Fibroblast of skin of back (primary cell): ENCODE results near the gene JPH3.
"Not testable (repeated sequence)": the region's sequence is repeated elsewhere in the genome, so short reads cannot be mapped to it uniquely, and the experiment has no call there.

ENCODE experiments used
- DNase-seq: peaks from one replicate; pipeline ENCODE4 v3.0.0-alpha.2; 2013

The JPH3 gene

DNA sequence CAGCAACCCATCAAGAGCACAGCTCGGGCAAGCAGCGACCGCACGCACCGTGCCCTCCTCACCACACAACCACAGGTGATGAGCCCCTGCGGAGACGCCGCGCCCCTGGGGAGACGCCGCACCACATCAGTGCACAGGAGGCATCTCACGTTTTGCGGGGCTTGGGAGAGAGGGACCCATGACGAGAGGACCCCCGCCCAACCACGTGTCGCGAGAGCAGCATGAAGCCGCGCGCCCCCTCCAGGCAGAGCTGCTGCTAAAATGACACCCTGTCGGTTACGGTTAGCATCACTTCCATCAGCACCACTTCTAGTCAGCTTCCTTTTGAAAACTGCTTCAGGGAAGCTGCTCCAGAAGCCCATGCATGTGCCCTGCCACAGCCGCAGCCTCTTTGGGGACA, 118.1 kb downstream of the JPH3 start:
- no peak for DNase-seq

DNA sequence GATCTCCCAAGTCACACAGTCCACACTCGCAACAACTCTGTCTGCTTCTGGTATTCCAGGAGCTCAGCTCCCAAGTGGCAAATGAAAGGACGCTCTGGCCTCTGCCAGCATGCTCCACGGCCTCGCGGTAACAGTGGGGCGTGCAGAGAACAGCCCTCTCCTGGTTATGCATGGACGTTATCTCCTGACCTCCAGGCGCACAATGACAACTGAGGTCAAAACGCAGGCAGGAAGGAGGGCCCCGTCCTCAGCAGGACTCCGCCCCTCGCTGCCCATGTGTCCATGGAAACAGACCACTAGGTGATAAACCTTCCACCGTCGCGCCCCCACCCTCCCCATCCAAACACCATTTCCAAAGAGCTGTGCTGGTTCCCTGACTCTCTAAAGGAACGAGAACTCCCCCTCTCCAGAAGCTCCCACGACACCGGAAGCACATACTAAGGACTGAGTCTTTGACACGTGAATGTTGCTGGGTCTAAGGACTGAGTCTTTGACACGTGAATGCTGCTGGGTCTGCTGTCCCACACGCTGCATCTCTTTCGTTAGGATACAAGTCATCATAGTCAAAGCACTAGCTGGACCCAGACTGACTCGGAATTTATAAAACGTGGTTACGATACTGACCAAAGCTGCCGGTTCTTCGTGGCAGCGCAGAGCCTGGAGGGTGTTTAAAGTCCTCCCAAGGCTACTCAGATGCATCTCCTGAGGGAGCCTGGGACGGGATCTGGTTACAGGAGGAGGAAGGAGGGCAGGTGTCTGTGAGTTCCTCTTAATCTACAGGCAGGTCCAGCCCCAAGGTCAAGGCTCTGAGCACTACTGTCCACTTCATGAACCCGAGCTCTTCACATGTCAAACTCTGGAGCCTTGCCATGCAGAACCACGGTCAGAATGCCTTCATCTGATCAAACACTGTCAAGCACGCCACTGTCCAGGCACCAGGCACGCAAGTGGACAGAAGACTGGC, 119.6 kb downstream of the JPH3 start:
- no peak for DNase-seq

DNA sequence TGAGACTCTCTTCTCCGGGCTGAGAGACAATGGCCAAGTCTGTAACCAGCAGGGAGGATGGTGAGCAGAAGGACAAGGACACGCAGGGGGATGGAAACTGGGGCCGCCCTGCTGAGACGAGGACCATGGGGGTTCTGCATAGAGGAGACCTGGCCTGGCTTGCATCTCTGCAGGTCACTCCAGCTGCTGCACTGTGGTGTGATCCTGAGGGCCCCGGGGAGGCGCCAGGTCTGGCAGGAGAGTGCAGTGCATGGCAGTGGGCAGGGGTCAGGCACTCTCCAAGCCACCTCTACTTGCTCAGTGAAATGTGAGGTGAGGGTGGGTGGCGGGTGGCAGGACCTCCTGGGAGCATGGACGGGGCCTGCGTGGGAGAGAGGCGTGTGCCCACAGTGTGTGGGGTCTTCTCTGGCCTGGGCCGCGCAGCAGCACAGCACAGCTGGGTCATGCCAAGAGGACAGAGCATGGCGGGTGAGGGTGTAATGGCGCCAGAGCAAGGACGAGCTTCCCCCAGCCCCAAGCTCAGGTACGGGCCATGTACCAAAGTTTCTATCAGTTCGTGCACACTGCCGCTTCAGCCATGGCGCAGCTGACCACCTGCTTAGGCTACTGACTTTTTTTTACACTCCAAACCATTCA, 120.4 kb downstream of the JPH3 start:
- DNase-seq, result no peak

DNA sequence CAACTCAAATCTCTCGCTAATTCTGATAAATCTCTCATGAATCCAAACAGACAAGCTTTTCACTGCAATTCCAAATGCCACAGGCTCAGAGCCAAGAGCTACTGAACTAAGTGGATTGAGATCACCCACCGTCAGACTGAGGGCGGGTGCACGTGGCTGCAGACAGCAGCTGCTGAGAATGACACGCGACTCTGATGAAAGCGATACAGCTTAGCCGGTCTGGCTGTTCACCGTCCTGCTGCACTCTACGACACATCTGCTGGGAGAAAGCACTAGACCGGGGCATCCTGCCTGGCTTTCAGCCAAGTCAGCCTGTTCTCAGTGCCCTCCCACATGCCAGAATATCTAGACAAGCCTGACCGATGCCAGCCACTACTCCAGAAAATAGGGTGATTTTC, 120.9 kb downstream of the JPH3 start:
- peak; percentile 58 for DNase-seq

DNA sequence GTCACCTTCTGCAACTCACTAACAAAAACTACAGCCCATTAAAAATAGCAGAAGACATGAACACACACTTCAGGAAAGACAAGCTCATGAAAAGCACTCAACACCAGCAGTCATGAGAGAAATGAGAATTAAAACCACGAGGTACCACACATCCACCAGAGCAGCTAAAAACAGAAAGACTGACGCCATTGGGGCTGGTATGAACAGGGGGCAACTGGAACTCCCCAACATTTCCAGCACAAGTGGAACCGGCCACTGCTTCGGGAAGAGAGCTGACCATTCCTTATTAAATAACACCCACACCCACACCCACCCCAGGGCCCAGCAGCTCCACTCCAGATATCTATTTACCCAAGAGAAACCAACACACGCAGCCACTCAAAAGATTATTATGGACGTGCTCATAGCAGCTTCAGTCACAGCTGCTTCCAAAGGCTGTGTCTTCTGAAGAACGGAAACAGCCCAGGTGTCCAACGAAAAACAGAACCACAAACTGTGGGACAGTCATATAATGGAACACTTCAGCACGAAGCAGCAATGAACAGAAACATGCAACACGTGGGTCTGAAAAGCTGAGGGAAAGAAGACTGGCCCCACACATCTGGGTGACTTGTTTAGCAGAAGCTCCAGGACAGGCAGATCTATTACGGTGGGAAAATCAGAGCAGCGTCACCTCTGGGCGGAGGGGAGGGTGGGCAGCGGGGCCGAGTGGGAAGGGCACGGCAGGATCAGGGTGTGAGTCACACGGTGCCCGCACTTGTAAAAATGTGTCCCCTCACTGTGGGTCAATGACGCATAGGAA, 122.4 kb downstream of the JPH3 start:
- DNase-seq, result no peak

DNA sequence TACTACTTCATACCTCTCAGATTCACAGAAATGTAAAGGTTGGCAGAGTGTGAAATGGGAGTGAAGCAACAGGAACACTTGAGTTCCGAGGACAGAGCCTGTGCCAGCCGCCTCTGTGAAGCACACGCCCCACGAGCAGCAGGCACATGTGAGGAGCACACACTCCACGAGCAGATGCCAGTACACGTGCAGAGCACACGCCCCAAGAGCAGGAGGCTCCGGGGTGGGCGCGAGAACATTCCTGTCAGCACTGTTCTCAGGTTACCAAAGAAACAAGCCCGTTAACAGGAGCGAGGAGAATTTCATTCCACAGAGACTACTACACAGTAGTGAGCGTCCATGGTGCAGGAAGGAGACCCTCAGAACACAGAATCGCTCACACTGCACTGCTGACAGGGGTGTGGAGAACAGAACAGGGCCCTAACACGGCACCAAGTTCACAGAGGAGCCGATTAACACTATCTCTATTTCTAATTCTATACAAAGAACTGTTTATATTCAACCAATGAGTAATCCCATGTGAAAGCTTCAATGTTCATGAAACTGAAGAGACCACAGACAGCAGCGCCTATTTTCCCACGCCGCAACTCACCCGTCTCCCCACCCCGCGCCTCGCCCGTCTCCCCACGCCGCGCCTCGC, 123.4 kb downstream of the JPH3 start:
- DNase-seq, result peak; percentile 74

DNA sequence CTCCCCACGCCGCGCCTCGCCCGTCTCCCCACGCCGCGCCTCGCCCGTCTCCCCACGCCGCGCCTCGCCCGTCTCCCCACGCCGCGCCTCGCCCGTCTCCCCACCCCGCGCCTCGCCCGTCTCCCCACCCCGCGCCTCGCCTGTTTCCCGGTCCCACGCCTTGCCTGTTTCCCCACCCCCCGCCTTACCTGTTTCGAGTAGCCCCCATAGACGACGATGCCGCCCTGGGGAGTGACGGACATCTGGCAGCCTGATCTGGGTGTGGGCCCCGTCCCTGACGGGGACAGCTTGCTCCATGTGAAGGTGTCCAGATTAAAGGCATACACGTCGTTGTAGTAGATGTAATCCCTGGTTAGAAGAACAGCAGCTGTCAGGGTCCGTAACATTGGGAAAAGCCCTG, 124.3 kb downstream of the JPH3 start:
- not testable (repeated sequence) for DNase-seq

DNA sequence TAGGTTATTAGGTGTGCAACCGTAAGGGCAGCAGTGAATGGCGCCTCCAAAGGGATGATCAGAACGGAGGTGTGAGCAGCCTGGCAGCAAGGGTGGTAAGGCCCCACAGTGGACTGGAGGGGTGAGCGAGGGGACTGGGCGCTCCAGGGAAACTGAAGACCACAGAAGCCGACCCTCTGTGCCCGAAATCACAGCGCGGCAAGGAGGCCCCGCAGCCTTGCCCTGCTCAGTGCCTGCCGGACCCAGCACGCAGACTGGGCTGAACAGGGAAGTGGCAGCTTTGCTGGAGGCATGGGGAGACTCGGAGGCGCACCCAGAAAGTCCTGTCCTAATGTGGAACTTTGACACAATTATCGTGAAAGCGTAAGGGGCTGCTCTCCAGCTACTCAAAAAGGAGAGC, 125.0 kb downstream of the JPH3 start:
- no peak for DNase-seq

DNA sequence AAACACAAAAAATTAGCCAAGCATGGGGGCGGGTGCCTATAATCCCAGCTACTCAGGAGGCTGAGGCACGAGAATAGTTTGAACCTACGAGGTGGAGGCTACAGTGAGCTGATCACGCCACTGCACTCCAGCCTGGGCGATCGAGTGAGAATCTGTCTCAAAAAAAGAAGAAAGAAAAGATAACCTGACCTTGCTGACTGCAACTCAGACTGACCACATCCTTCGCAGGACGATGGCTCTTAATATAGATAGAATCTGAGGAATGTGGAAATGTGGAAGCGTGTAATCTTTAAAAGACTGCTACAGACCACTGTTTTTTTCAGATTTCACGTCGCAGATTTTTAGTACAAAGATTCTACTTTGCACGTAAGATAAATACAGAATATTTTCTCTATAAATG, 125.7 kb downstream of the JPH3 start:
- DNase-seq, result peak; percentile 16

DNA sequence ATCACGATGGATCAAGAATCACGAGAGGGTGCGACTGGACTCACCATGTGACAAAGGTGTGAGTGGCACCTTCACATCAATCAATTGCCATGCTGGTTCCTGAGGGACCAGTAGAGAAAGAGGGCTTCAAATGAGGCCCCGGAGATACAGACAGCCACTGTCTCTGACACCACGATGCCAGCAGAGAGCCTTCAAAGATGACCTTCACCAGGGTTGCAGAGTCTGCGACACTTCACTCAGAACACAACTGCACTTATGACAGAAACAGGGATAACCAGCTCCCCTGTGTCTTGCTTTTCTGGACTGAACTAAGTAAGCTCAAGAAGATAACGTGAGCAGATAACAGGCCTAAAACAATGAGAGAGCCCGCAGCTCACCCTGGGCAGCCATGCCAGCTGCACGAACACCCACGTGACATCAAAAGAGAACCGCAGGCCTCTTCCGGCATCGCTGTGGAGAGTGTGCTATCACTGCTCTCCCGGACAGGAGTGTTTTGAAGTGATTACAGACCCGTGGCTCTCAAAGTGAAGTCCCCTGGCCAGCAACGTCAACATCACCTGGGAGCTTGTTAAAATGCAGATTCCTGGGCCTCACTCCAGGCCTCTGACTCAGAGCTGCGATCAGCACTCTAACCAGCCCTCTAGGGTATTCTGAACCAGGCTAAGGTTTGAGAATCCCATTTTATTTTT, 127.1 kb downstream of the JPH3 start:
- no peak for DNase-seq

DNA sequence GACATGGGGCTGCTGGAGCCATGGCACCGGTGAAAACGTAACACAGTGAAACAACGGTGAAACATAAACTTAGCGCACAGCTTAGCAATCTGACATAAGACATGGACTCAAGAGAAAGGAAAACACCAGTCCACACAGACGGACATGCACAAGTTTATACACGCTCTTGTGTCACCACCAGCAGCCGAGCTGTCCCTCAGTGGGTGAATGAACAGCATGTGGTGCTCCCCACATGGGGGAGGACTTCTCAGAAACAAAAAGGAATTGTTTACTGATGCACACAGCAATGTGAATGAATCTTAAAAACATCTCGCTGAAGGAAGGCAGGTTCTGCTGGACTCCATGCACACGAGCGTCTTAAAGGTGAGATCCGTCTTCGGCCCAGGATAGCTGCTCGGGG, 129.3 kb downstream of the JPH3 start:
- no peak for DNase-seq

DNA sequence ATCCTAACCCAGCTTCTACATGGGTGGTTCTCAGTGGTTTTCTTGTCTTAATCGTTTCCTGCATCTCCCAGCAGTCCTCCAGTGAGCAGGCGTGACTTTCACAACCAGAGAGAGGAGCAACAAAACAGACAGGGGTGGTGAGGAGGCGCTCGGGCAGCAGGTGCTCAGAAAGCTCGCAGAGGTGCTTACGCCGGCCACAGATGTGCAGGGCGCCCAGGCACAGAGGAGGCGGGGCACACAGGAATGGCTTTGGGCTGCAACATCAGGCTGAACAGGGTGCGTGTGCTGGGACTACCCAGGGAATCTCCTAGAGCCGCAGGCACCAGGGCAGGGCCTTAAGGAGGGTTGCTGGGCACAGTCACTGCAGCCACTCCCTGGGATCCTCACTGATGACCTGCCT, 130.9 kb downstream of the JPH3 start:
- no peak for DNase-seq

DNA sequence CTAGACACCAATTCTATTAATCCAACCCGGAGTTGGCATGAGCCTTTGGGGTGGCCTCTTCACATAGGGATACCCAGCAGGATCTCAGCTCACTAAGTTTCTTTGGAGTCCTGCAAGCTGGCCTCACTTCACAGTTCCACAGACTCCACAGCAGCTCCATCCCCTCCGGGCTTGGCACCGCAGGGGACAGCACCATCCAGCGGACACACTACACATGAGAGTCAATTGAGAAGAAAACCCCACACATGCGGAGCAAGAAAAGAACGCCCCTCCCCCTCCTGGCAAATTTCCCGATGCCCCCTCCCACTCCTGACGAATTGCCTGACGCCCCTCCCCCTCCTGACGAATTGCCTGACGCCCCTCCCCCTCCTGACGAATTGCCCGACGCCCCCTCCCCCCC, 132.3 kb downstream of the JPH3 start:
- DNase-seq, result no peak

DNA sequence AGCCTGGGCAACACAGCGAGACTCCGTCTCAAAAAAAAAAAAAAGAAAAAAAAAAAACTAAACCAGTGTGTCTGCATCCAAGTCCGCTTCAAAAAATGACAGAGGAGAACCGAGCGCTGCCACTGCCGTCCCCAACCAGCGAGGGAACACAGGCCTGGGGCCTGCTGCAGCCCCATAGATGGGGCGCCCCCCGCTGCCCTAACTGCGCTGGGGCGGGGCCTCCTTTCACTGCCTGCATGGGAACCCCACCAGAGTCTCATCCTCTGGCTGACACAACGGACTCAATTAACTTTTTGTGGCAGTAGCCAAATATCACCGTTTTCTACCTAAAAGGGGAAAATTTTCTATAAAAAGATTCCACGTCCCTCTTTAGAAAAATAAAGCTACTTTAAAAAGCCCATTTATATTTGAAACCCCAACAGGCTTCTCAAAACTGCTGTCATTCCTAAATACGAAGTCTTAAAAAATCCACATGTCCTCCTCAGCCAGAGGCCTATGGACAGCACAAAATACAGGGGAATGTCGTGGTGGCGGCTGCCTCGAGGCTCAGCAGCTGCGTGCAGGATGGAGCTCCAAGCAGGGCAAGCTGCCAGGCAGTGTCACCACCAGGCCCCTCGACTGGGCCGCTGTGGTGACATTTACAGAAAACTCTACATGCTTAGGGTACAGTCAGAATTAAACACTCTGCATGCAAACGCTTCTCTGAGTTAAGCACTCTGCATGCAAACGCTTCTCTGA, 133.1 kb downstream of the JPH3 start:
- DNase-seq, result no peak

DNA sequence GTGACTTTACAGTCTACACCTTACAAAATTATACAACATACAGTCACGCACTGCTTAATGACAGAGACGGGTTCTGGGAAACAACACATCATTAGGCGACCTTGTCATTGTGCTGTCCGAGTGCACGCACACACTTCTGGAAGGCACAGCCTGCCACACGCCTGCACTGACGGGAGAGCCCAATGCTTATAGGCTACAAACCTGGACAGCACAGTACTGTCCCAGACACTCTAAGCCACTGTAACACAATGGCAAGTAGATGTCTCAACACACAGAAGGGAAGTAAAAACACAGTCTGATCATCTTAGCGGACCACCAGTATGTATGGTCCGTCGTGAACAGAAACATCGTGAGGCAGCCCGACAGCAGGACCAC, 133.7 kb downstream of the JPH3 start:
- DNase-seq, result no peak

DNA sequence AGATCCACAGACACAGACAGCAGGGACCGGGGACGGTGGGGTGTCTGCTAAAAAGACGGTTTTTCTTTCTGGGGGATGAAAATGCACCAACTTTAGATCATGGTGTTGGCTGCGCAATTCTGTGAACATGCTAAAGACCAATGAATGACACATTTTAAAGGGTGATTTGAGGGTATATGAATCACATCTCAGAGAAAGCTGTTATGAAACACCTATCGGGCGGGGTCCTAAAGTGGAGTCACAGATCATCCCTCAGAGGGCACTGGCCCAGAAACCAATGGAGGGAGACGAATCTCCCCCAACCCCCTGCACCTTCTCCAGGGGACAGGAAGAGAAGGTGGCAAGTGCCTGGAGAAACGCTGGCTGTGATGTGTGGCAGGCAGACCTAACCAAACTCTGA, 137.5 kb downstream of the JPH3 start:
- no peak for DNase-seq

DNA sequence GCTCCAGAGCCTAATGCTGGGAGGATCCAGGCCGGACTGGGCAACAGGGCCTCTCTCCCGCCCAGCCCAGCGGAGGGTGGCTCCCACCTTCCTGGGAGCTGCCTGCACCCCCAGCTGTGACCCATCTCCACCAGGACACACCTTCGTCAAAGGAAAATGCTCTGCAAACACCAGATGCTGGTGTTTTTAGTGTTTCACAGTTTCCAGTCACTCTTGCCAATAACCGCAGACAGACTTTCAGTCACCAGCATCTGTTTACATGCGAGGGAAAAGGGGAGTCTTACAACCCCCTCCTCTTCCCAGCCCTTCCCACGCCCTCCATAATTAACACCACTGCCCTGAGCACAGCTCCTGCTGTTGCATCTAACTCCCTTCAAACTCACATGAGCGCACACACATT, 138.1 kb downstream of the JPH3 start:
- peak; percentile 15 for DNase-seq

DNA sequence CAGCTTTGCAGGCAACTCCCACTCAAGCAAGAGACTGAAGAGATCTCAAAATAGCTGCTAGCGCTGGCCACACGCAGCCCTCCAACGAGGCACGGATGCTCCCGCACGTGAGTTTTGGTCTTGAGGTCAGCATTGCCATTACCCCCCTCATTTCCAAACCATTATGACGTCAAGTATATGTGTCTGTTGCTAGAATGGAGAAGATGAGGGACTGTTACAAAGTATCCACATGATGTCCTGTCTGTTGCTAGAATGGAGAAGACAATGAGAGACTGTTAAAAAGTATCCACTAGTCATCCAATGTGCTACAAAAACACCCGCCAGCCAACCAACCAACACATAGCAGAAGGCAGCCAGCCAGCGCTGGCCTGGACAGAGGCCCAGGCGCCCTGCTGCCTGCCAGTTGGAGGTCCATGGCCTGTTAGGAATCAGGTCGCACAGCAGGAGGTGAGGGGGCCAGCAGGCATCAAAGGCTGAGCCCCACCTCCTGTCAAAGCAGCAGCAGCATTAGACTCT, 138.7 kb downstream of the JPH3 start:
- DNase-seq, result peak; percentile 34

DNA sequence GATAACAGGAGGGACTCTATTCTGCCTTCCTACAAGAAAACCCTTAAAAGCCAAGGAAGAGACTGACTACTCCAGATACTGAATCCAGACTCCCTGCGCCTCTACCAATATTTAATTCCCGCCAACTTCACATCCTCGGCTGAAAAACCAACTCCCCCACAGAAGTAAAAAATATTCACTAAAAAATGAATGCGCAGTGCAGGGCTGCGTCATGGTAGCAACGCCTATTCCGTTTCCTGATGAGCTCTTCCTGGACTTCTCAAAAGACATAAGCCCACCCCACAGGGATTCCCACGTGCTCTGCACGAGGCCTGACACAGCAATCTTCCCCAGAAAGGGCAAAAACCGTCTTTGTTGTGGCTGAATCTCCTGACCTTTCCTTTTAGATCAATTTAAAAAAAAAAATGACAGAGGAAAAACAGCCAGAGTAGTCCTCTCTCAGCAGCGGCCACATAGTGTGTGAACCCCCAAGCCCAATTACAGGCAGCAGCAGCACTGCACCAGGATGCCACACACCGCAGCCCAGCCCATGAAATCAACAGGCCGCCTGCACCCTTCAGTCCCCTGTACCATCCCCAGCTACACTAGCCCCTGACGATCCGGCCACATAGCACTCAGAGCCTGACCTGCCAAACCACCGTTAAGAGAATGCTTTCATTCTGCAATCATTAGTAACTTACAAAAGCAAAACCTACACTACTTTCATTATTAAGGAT, 139.6 kb downstream of the JPH3 start:
- DNase-seq, result no peak

DNA sequence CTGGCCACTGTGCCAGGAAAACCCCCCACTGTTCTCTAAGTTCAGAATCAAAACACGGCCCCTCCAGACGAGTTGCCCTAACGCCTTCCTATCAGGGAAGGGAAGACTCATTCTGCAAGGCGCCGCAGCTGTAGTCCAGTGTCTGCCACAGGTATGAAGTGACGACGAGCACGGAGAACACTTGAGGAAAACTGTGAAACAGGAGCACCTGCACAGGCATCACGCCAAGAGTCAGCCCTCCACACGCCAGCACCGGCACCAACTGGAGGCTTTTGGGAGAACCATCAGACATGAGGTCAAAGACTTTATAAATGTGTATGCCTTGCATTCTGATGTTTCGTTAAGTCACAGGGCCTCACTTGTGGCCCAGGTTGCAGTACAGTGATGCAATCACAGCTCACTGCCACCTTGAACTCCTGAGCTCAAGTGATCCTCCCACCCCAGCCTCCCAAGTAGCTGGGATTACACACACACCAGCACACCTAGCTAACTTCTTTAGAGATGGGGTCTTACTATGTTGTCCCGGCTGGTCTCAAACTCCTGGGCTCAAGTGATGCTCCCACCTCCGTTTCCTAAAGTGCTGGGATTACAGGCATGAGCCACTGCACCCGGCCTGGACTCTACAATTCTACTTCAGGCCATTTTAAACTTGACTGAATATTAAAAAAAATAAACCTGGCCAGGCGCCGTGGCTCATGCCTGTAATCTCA, 140.6 kb downstream of the JPH3 start:
- no peak for DNase-seq
